HepG2 (cell line): ENCODE data around the gene PLCB1. TPM values are rescaled to one million over a fixed set of nuclear protein-coding genes. Genes with fewer than 3 reads are reported as not detected.
A peak's percentile ranks its signal among the peaks of the same experiment; 100 is the strongest.

Experiments used
- CREB1 ChIP-seq, 2 experiments: fragments of 450-650 bp in 1 of 2; IDR thresholded peaks; 2 replicates each; pipeline ENCODE4 v1.6.1; 2016 to 2017; ENCODE audit warnings: control low read depth in 1 of 2, mild to moderate bottlenecking in 1 of 2, missing compliant biosample characterization in 1 of 2, missing genetic modification characterization in 1 of 2
- CREB3 ChIP-seq: sonication (generic); formaldehyde crosslinking; IDR thresholded peaks from 2 replicates; pipeline ENCODE4 v1.5.0; 2020; ENCODE audit warnings: missing genetic modification reagents
- CSRNP1 ChIP-seq: sonication (generic); formaldehyde crosslinking; IDR thresholded peaks from 2 replicates; pipeline ENCODE4 v1.8.1; 2023; ENCODE audit warnings: mild to moderate bottlenecking, missing genetic modification reagents
- GFI1 ChIP-seq: sonication (generic); formaldehyde crosslinking; IDR thresholded peaks from 2 replicates; pipeline ENCODE4 v1.5.0; 2020; ENCODE audit warnings: missing genetic modification reagents, mild to moderate bottlenecking, borderline replicate concordance
- HNRNPL ChIP-seq: fragments of 200-400 bp; formaldehyde crosslinking; IDR thresholded peaks from 2 replicates; pipeline ENCODE4 v1.6.1; 2017; ENCODE audit warnings: mild to moderate bottlenecking, low read depth, low read length
- HNRNPUL1 ChIP-seq: fragments of 200-400 bp; formaldehyde crosslinking; IDR thresholded peaks from 2 replicates; pipeline ENCODE4 v1.6.1; 2017; ENCODE audit warnings: low read depth, mild to moderate bottlenecking, low read length, moderate library complexity
- PBX2 ChIP-seq: IDR thresholded peaks from 2 replicates; pipeline ENCODE4 v1.6.1; 2016; ENCODE audit warnings: control low read depth
- PCBP2 ChIP-seq: fragments of 200-400 bp; formaldehyde crosslinking; optimal IDR thresholded peaks from 2 replicates; pipeline ENCODE3; 2018; ENCODE audit warnings: low read length, low read depth; ENCODE audit not compliant: poor library complexity, severe bottlenecking
- PHF5A ChIP-seq: IDR thresholded peaks from one replicate; pipeline ENCODE4 v1.6.1; 2018; ENCODE audit warnings: low read depth, missing genetic modification reagents; ENCODE audit not compliant: unreplicated experiment
- RXRB ChIP-seq: IDR thresholded peaks from 2 replicates; pipeline ENCODE4 v1.6.1; 2016; ENCODE audit warnings: borderline replicate concordance, missing genetic modification reagents, missing compliant biosample characterization
- SAP130 ChIP-seq: IDR thresholded peaks from 2 replicates; pipeline ENCODE4 v1.6.1; 2016; ENCODE audit warnings: low read depth
- SIX4 ChIP-seq: sonication (generic); formaldehyde crosslinking; IDR thresholded peaks from 2 replicates; pipeline ENCODE4 v1.4.0; 2020; ENCODE audit warnings: missing genetic modification reagents
- SKI ChIP-seq: fragments of 450-650 bp; IDR thresholded peaks from one replicate; pipeline ENCODE4 v1.6.1; 2018; ENCODE audit warnings: mild to moderate bottlenecking; ENCODE audit not compliant: partially characterized antibody
- SNAPC5 ChIP-seq: sonication (generic); formaldehyde crosslinking; IDR thresholded peaks from 2 replicates; pipeline ENCODE4 v1.8.1; 2023; ENCODE audit warnings: mild to moderate bottlenecking, missing genetic modification reagents, borderline replicate concordance
- SOX6 ChIP-seq, 2 experiments: fragments of 450-650 bp in 1 of 2; sonication (generic) in 1 of 2; formaldehyde crosslinking in 1 of 2; IDR thresholded peaks; 2 replicates each; pipeline versions ENCODE4 v1.4.0 to v1.6.1; 2017 to 2020; ENCODE audit warnings: antibody characterized with exemption in 1 of 2, mild to moderate bottlenecking in 1 of 2, missing genetic modification reagents in 1 of 2
- TCF7 ChIP-seq: sonication (generic); IDR thresholded peaks from 2 replicates; pipeline ENCODE4 v1.6.1; 2016; ENCODE audit warnings: antibody characterized with exemption, low read depth
- TFE3 ChIP-seq: IDR thresholded peaks from 2 replicates; pipeline ENCODE4 v1.6.1; 2016
- ZBTB25 ChIP-seq: IDR thresholded peaks from 2 replicates; pipeline ENCODE4 v1.6.1; 2018; ENCODE audit warnings: missing genetic modification reagents
- ZFP91 ChIP-seq: sonication (generic); formaldehyde crosslinking; IDR thresholded peaks from 2 replicates; pipeline ENCODE4 v1.9.0; 2022; ENCODE audit warnings: missing genetic modification reagents, mild to moderate bottlenecking, borderline replicate concordance
- ZNF207 ChIP-seq: fragments of 450-650 bp; IDR thresholded peaks from 2 replicates; pipeline ENCODE4 v1.6.1; 2016; ENCODE audit warnings: antibody characterized with exemption, borderline replicate concordance
- ZNF724P ChIP-seq: sonication (generic); formaldehyde crosslinking; IDR thresholded peaks from 2 replicates; pipeline ENCODE4 v1.8.0; 2022; ENCODE audit warnings: missing genetic modification reagents, borderline replicate concordance
- ZNF746 ChIP-seq: sonication (generic); formaldehyde crosslinking; IDR thresholded peaks from 2 replicates; pipeline ENCODE4 v1.8.0; 2022; ENCODE audit warnings: mild to moderate bottlenecking, missing genetic modification reagents
- polyA plus RNA-seq, 8 experiments: library from polyadenylated mRNA; depleted of rRNA in 3 of 8; stranded (reverse) in 7 of 8; unstranded in 1 of 8; fragments of >200 nt; fragmentation: Illumina TruSeq in 4 of 8; extraction: Trizol in 4 of 8; gene quantifications; 2 replicates each; pipeline versions ENCODE4 v1.2.1 to v1.2.3, GENCODE V29; 2011 to 2016; ENCODE audit warnings: low read depth in 4 of 8, missing spikeins in 1 of 8, mixed read lengths in 1 of 8; ENCODE audit not compliant: insufficient read depth in 1 of 8
- total RNA-seq, 5 experiments: library from RNA; depleted of rRNA; stranded (reverse); fragments of >200 nt; fragmentation: Illumina TruSeq; extraction: Trizol; gene quantifications; 2 replicates each; pipeline ENCODE4 v1.2.3, GENCODE V29; 2016; ENCODE audit warnings: low read depth in 1 of 5

The PLCB1 gene
- total and polyA plus RNA-seq, 2 of the 13 experiments (the other 11 are each of a cell fraction or from before 2014, with no cell fraction given) = 42.4 to 55.9 TPM

GRCh38 chr20:8094850-8095249 lies 37.2 kb upstream of the PLCB1 start (continued):
- TF ChIP-seq CREB1 (IDR thresholded peaks at IDR 0.05) (peak; percentile 92), CREB1 (CRISPR knock-in tag; IDR thresholded peaks at IDR 0.05) (no peak), PCBP2 (no peak), SKI (peak; percentile 62), HNRNPUL1 (no peak), CREB3 (CRISPR knock-in tag) (no peak), PHF5A (no peak), SNAPC5 (CRISPR knock-in tag) (no peak), ZNF207 (no peak), TCF7 (peak; percentile 61), SOX6 (IDR thresholded peaks at IDR 0.05) (no peak), SOX6 (CRISPR knock-in tag; IDR thresholded peaks at IDR 0.05) (peak; percentile 74; the same call in 1 of the 2 replicates), GFI1 (CRISPR knock-in tag) (no peak), ZFP91 (CRISPR knock-in tag) (no peak), ZNF724P (CRISPR knock-in tag) (no peak), SIX4 (no peak), TFE3 (0 out of 2 replicates have a peak, but pooled peaks have one; percentile 18), ZNF746 (CRISPR knock-in tag) (no peak), SAP130 (CRISPR knock-in tag) (peak; percentile 35; the same call in 1 of the 2 replicates), ZBTB25 (CRISPR knock-in tag) (0 out of 2 replicates have a peak, but pooled peaks have one; percentile 29), CSRNP1 (no peak), HNRNPL (no peak), PBX2 (CRISPR knock-in tag) (no peak), RXRB (CRISPR knock-in tag) (peak; percentile 47; the same call in 1 of the 2 replicates)
